Peyer's patch (tissue), 4 donors: Measurements from ENCODE around the gene POC1A.

Source experiments
- POLR2A ChIP-seq, 2 donors: fragments of 450-650 bp; IDR thresholded peaks; one replicate each; pipeline ENCODE4 v1.5.1; 2017; ENCODE audit warnings: antibody characterized with exemption in 2 of 2, mild to moderate bottlenecking in 2 of 2, moderate library complexity in 2 of 2
- TF ChIP-seq, protein P1 (sequence below), 6 experiments: fragments of 450-650 bp in 4 of 6; fragments of 200-600 bp in 2 of 6; sonication (generic) in 1 of 6; IDR thresholded peaks; one replicate each; pipeline ENCODE4 v1.5.1; 2017 to 2019; ENCODE audit warnings: antibody characterized with exemption in 6 of 6, mild to moderate bottlenecking in 3 of 6, moderate library complexity in 1 of 6

DNA sequence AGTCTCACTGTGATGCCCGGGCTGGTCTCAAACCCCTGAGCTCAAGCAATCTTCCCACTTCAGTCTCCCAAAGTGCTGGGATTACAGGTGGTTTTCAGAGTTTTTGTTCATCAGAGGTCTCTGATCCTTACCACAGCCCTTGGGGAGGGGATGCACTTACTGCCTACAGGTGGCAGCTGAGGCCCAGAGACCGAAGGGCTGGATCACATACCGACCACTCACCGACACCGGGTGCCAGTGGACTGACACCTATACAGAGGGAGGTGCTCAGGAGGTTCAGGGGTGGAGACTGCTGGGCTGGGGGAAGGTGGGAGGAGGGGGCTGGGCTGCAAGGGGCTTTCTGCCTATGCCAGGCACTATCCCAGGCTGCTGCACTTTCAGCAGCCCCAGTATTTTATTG is 117.4 kb downstream of the POC1A start:
- TF ChIP-seq, protein P1, sequence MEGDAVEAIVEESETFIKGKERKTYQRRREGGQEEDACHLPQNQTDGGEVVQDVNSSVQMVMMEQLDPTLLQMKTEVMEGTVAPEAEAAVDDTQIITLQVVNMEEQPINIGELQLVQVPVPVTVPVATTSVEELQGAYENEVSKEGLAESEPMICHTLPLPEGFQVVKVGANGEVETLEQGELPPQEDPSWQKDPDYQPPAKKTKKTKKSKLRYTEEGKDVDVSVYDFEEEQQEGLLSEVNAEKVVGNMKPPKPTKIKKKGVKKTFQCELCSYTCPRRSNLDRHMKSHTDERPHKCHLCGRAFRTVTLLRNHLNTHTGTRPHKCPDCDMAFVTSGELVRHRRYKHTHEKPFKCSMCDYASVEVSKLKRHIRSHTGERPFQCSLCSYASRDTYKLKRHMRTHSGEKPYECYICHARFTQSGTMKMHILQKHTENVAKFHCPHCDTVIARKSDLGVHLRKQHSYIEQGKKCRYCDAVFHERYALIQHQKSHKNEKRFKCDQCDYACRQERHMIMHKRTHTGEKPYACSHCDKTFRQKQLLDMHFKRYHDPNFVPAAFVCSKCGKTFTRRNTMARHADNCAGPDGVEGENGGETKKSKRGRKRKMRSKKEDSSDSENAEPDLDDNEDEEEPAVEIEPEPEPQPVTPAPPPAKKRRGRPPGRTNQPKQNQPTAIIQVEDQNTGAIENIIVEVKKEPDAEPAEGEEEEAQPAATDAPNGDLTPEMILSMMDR (IDR thresholded peaks at IDR 0.05): no peak
- TF ChIP-seq POLR2A (IDR thresholded peaks at IDR 0.05): no peak
